Bone marrow (tissue), 2 donors: ENCODE measurements around the gene POLR2L.

Source experiments
- DNase-seq, 2 donors: peaks; one replicate each; lab custom pipeline; 2025; lab: John Stamatoyannopoulos, UW

The POLR2L gene

DNA sequence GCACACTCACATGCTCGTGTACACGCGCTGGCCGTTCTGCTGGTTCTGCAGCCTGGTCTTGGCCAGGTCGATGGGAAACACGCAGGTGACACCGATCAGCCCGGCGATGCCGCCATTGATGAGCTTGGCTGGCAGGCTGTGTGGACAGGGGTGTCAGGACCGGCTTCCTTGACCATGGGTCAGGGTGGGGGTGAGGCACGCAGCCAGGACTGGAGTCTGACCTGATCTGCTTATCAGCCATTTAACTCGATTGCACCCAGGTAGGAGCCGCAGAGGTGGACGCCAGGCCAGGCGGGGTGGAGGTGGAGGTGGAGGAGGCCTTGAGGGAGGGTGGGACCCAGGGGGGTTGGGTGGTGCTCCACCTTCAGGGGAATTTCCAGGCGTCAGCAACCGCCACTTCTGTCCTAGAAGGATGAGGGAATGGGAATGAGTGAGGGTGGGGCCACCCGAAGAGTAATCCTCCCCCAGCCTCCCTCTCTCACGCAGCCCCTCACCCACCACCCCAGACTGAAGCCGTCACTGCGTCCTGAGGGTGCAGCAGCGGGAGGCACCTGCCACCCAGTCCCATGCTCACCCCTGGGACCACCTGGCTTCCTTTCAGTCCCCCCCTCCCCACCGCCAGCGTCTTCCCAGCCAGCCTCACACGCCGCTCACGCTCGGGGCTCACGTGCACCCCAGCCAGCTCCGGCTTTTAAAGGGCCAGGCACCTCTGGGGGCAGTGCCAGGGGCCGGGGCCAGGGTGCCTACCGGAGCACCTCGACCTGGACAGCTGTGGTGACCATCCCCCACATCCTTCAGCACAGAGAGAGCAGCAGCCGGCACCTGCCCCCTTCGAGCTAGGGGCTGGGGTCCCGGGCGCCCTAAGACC is 47.3 kb downstream of the POLR2L start:
- DNase-seq: no peak

DNA sequence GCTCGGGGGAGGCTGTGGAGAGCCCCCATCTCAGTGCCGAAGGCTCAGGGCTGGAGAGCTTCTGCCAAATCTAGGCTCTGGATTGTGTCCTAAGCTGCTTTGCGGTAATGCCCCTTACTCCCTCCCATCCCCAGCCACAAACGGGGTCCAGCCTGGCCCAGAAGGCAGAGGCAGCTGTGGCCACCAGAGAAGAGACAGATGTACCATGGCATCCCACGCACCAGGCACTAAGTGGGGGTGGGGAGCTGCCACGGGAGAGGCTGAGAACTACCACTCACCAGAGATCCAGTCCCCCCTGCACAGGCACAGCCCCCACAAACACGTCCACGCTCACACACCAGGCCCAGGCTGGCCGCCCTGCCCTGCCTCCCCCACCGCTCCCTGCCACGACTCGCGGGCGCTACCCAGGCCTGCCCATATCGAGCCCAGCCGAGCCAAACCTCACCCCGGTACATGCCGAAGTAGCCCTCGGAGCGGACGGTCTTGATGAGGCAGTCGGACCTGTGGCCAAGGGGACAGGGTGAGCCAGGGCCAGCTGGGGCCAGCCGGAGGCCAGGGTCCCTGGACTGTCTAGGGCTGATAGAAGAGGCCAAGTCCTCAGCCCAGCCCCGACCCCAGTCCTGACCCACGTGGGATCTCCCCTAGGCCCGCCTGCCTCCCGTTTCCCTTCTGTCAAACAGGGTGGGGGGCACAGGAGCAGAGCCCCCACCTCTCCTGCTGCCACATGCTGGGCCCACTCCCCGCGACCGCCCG is 48.1 kb downstream of the POLR2L start:
- no peak for DNase-seq

DNA sequence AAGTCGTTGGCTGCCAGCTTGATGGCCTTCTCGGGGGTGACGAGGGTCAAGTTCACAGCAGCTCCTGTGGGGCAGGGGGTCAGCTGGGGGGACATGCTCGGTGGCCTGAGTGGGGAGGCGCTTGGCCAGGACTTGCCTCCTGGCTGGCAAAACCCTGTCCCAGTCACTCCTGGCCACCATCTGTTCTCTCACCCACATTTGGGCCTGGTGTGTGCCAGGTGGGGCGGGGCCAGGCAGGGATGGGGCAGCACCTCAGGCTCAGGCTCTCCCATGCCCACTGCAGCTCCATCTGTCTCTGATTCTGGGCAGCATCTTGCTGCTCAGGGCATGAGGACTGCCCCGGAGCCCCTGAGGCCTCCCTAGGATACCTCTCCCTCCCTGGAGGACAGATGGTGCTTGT is 48.8 kb downstream of the POLR2L start:
- DNase-seq: no peak

DNA sequence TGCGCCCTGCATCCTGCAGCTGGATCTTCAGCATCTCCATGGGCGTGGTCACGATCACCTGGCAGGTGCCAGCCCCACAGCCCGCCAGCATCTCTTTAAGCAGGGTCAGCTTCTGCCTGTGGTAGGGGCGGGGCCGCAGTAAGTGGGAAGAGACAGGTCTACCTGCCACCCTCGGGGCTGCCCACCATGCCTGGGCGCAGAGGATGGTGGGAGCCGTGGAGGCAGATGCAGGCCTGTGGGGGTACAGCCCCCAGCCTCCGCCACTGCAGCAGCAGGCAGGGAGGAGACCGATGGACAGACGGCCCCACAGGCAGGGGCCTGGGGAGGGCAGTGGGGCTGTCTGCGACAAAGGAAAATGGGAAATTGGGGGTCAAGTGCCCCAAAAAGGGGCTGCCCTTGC is 49.5 kb downstream of the POLR2L start:
- DNase-seq: no peak

GRCh38 chr11:792535-792821 is 49.9 kb downstream of the POLR2L start:
- no peak for DNase-seq

DNA sequence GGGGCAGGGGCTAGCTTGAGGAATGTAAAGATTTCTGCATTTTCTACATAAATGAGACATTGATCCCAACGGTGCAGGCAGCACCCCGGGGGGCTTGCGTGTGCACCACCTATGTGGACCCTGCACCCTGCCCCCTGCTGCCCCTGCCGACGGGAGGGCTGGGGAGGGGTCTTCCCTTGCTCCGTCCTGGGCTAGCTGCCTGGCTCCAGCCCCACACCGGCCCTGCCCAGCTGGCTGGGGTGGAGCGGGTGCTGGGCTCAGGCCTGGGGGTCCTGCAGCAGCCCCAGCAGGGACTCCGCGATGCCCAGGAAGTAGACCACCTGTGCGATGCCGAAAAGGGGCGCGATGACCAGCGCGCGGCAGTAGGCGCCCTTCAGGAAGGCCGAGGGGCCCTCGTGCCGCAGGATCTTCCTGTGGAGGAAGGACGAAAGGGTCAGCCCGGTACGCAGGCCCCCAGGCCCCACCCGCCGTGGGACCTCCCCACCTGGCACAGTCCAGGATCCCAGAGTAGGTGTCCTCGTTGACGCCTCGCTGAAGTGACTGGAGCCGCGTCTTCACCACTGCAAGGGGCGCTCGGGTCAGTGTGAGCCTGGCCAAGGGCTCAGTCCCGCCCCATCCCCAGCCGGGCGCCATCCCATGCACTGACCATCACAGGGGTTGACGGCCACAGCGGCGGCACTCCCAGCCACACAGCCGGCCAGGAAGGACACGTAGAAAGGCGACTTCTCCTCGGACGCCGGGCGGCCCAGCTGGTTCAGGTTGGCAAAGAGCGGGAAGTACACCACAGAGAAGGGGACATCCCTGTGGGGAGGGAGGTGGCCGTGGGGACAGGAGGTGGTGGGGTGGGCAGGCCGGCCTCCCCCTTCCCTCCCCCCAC is 50.4 kb downstream of the POLR2L start:
- no peak for DNase-seq

GRCh38 chr11:790721-791564 is 51.4 kb downstream of the POLR2L start:
- no peak for DNase-seq

DNA sequence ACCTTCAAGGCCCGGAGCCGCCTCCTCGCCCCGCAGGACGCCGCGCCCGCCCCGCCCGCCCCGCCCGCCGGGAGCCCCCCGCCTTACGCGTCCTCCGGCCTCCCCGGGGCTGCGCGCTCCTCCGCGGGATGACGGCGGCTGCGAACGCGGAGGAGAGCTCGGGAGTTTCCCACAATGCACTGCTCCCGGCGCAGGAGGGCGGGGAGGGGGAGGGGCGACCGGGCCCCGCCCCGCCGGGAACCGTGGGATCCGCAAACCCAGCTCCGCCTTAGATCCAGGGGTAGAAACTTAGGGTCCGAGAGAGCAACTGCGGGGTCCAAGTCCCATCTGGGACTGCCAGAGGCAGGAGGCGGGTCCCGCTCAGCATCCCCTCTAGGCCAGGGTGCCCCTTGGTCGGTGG is 52.4 kb downstream of the POLR2L start, which contains the start of gene CEND1:
CEND1 (minus strand) TSS at position 148 of the 400 bp plus-strand sequence. CDS start 1,514 bp downstream, outside the sequence.
- no peak for DNase-seq
